Naive B cell (primary cell): ENCODE measurements around the gene DDTL. TPM values are rescaled to one million over a fixed set of nuclear protein-coding genes. Genes with fewer than 3 reads are reported as not detected.
A peak's percentile ranks its signal among the peaks of the same experiment; 100 is the strongest.
"Not testable (repeated sequence)": the region's sequence is repeated elsewhere in the genome, so short reads cannot be mapped to it uniquely, and the experiment has no call there.

Experiments used
- ATAC-seq, 2 donors: fragments of 150-1000 bp; cut with Tn5 transposase; 2 replicates each; pipeline ENCODE4 v1.10.0; 2021; ENCODE audit warnings: low read depth in 2 of 2, mild to moderate bottlenecking in 2 of 2, moderate library complexity in 2 of 2
- DNase-seq: peaks from one replicate; pipeline ENCODE4 v3.0.0; 2022
- H3K27ac Mint-ChIP-seq, 6 donors: one replicate each; pipeline ENCODE4 v1.8.0; 2020 to 2022; ENCODE audit warnings: mild to moderate bottlenecking in 6 of 6, mixed read lengths in 6 of 6, moderate library complexity in 5 of 6, inconsistent platforms in 2 of 6
- H3K27me3 Mint-ChIP-seq, 3 donors: one replicate each; pipeline ENCODE4 v1.8.0; 2021 to 2022; ENCODE audit warnings: mixed read lengths in 3 of 3, mild to moderate bottlenecking in 1 of 3
- H3K36me3 Mint-ChIP-seq, 2 donors: one replicate each; pipeline ENCODE4 v1.8.0; 2020 to 2022; ENCODE audit warnings: mixed read lengths in 2 of 2, inconsistent platforms in 1 of 2, mild to moderate bottlenecking in 1 of 2
- H3K4me1 Mint-ChIP-seq, 3 donors: one replicate each; pipeline ENCODE4 v1.8.0; 2020 to 2022; ENCODE audit warnings: mixed read lengths in 3 of 3, inconsistent platforms in 1 of 3, mild to moderate bottlenecking in 1 of 3, moderate library complexity in 1 of 3
- H3K4me3 Mint-ChIP-seq, 8 donors: one replicate each; pipeline ENCODE4 v1.8.0; 2020 to 2022; ENCODE audit warnings: mild to moderate bottlenecking in 8 of 8, mixed read lengths in 8 of 8, moderate library complexity in 8 of 8, inconsistent platforms in 2 of 8
- H3K9me3 Mint-ChIP-seq, 7 donors: one replicate each; pipeline ENCODE4 v1.8.0; 2020 to 2022; ENCODE audit warnings: mixed read lengths in 7 of 7, mild to moderate bottlenecking in 5 of 7, inconsistent platforms in 2 of 7, moderate library complexity in 1 of 7
- polyA plus RNA-seq, 6 donors: library from polyadenylated mRNA; unstranded; fragments of 300-500 nt; fragmentation: Illumina TruSeq; gene quantifications; one replicate each; pipeline ENCODE4 v1.2.3, GENCODE V29; 2021; ENCODE audit warnings: low read depth in 6 of 6

Gene DDTL
- polyA plus RNA-seq, result 1 to 10 TPM in 5 of 6 donors, under 1 TPM in 1; 0.89 to 5.3 (median 1.3) TPM

DNA sequence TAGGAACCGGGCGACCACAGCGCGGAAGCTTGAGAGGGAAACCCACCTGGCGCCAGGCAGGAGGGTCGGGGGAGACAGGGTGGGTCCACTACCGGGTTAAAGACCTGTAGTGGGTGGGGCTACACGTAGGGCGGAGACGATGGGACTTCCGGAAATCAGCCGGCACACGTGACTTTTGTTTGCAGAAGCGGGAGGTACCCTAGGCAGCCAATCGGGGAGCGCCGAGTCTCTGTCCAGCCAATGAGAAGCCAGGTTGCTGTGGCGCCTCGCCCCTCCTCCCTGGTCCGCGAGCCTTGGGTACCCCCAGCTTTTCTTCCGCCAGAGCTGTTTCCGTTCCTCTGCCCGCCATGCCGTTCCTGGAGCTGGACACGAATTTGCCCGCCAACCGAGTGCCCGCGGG lies at the start of gene DDTL:
Gene DDTL, plus strand, starts transcription at position 321 of the 400 bp plus-strand sequence. Its CDS starts 27 bp downstream, at position 348.
- H3K9me3 Mint-ChIP-seq, H3K27me3 Mint-ChIP-seq, DNase-seq, H3K4me3 Mint-ChIP-seq, H3K27ac Mint-ChIP-seq: not testable (repeated sequence)
- Mint-ChIP-seq H3K4me1 (peaks cover 16 to 26% (median 19%) of the 10 kb centered on the region in 3 donors), H3K36me3 (peaks cover 0 to 13% of the 10 kb centered on the region in 2 donors)
- ATAC-seq, result peak; percentile 94

DNA sequence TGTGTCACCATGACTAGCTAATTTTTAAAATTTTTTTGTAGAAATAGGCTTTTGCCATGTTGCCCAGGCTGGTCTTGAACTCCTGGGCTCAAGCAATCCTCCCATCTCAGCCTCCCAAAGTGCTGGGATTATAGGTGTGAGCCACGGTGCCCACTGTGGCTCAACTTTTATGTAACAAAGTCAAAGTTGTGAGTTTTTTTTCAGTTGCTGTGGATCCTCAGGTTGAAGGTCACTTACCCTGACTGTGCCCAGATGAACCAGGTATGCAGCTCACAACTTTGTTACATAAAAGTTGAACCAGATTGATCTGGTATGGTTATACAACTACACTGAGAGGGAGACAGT lies 46.4 kb upstream of the DDTL start:
- ATAC-seq, H3K4me3 Mint-ChIP-seq, H3K36me3 Mint-ChIP-seq, H3K4me1 Mint-ChIP-seq, DNase-seq, H3K27me3 Mint-ChIP-seq, H3K27ac Mint-ChIP-seq: not testable (repeated sequence)
- peaks cover 5 to 16% (median 9%) of the 10 kb centered on the region in 7 donors for H3K9me3 Mint-ChIP-seq

DNA sequence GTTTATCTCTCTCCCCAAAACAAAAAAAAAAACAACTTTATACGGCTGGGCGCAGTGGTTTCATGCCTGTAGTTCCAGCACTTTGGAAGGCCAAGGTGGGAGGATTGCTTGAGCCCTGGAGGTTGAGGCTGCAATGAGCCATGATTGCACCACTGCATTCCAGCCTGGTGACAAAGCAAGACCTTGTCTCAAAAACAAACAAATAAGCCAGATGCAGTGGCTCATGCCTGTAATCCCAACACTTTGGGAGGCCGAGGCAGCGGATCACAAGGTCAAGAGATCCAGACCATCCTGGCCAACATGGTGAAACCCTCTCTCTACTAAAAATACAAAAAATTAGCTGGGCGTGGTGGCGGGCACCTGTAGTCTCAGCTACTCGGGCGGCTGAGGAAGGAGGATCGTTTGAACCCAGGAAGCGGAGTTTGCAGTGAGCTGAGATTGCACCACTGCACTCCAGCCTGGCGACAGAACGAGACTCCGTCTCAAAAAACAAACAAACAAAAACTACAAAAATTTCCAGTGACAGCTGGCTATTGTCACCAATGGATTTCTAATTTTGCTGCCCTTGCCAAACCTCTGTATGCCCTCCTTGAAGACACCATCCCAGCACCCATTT lies 45.0 kb upstream of the DDTL start:
- H3K4me1 Mint-ChIP-seq, DNase-seq, H3K27me3 Mint-ChIP-seq, ATAC-seq, H3K4me3 Mint-ChIP-seq: not testable (repeated sequence)
- peak overlapping the region in 1 of 6 donors; percentile 80 for H3K27ac Mint-ChIP-seq
- H3K9me3 Mint-ChIP-seq, result peaks cover 5 to 23% (median 14%) of the 10 kb centered on the region in 7 donors
- H3K36me3 Mint-ChIP-seq, result peaks cover 4 to 15% of the 10 kb centered on the region in 2 donors

DNA sequence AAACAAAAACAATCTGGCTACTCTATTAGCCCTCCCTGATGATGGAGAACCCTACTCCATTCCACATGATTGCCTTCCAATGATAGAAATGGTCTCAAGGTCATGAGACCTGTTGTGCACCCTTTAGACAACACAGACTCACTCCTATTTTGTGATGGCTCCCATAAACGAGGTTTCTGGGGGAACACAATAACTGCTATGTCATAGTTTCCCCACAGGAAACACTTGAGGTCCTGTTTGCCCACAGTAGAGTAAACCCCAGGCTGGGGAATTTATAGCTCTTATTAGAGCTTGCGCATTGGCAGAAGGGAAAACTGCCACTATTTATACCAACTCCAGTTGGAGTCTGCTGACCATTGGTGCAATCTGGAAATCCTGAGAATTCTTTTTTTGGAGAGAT lies 43.8 kb upstream of the DDTL start:
- Mint-ChIP-seq H3K4me1 (peaks cover 0 to 3% (median under 1%) of the 10 kb centered on the region in 3 donors), H3K9me3 (peaks cover 5 to 25% (median 14%) of the 10 kb centered on the region in 7 donors), H3K27ac (no peak overlapping the region), H3K36me3 (peaks cover 4 to 15% of the 10 kb centered on the region in 2 donors), H3K4me3 (no peak overlapping the region), H3K27me3 (no peaks in the 10 kb centered on the region)
- ATAC-seq (no peak), DNase-seq (no peak)

DNA sequence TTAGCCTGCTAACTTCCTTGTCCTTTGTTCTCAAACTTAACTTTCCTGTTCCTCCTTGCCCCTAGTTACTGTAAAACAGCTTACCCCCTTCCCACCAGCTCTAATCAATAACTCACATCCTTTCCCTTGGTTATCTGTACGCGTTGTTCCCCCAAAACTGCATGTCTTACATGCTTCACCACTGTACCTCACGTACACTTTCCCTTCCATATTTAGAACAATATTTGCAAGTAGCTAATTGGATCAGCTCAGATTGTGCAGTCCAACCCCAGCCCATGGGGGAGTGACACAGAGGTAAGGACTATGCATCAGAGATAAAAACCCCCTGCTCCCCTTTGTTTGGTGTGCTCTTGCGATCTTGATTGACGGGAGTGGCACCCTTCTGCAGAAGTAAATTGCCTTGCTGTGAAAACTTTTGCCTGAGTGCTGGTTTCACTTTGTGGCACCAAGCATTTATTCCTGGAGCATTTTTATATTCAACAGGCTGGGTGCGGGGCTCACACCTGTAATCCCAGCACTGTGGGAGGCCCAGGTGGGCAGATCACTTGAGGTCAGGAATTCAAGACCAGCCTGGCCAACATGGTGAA lies 41.6 kb upstream of the DDTL start:
- H3K27me3 Mint-ChIP-seq, result no peaks in the 10 kb centered on the region
- no peak overlapping the region for H3K27ac Mint-ChIP-seq
- DNase-seq (no peak), ATAC-seq (no peak)
- H3K36me3 Mint-ChIP-seq, result peaks cover 13 to 15% of the 10 kb centered on the region in 2 donors
- peaks cover 10 to 19% (median 15%) of the 10 kb centered on the region in 3 donors for H3K4me1 Mint-ChIP-seq
- no peak overlapping the region for H3K4me3 Mint-ChIP-seq
- peaks cover 5 to 25% (median 14%) of the 10 kb centered on the region in 7 donors for H3K9me3 Mint-ChIP-seq

DNA sequence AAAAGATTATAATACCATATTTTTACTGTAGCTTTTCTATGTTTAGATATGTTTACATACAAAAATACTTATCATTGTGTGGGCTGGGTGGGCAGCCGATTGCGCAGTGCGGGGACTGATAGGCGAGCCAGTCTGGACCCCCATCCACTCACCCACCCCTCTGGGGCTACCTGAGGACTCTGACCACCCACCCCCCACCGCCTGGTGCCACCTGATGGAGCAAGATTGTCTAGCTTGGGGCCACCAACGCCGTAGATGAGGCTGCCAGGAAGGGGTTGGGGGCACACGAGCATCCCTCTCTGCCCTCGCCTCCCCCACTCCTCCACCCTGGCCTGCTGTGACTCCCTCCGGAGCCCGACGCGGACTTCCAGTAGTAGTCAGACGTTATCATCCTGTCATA lies 40.1 kb upstream of the DDTL start:
- no peak for ATAC-seq

DNA sequence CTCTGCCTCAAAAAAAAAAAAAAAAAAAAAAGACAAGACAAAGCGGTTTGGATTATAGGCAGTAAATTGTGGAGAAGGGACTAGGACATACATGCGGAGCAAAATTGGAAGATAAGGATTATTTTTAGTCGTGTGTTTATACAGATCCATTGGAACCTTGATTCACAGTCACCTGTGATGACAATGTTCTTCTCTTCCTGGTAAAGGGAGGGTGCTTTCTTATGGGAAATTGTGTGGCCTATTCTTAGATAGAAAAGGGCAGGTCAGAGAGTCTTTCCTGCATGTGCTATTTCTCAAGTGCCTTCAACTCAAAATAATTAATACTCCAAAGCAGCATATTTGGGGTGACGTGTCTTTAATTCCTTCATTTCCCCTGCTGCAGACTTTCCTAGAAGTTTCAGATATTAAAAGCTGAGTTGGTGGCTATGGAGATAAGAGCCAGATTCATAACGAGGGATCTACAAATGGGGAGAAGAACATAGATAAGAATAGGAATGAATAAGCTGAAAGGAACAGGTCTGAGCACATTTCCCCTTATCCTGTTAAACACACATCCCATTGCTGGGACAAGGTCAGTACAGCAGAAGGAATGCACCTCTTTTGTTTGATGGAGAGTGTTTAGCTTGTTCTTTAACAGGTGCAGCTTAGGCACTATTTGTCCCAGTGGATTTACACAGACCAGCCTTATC lies 28.2 kb upstream of the DDTL start:
- DNase-seq, result no peak
- no peaks in the 10 kb centered on the region for H3K9me3 Mint-ChIP-seq

More for the DNA sequence above, 40.1 kb upstream of the DDTL start:
- no peak for DNase-seq
- no peak overlapping the region for H3K27ac Mint-ChIP-seq
- H3K27me3 Mint-ChIP-seq, result no peaks in the 10 kb centered on the region
- peaks cover 10 to 26% (median 15%) of the 10 kb centered on the region in 3 donors for H3K4me1 Mint-ChIP-seq
- no peak overlapping the region for H3K4me3 Mint-ChIP-seq
- peaks cover 13 to 24% of the 10 kb centered on the region in 2 donors for H3K36me3 Mint-ChIP-seq
- H3K9me3 Mint-ChIP-seq, result peaks cover 9 to 29% (median 18%) of the 10 kb centered on the region in 7 donors

DNA sequence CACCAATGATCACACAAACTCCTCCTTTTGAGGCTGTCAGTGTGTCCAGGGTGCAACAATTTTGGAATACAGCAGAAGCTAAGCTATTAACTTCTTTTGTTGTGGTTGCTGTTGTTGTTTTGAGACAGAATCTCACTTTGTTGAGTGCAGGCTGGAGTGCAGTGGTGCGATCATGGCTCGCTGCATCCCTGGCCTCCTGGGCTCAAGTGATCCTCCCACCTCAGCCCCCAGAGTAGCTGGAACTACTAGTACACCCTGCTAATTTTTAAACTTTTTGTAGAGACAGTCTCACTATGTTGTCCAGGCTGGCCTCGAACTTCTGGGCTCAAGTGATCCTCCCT lies 27.7 kb upstream of the DDTL start:
- Mint-ChIP-seq H3K27me3 (no peaks in the 10 kb centered on the region), H3K4me1 (no peaks in the 10 kb centered on the region), H3K36me3 (no peaks in the 10 kb centered on the region), H3K27ac (no peak overlapping the region), H3K9me3 (no peaks in the 10 kb centered on the region), H3K4me3 (no peak overlapping the region)
- ATAC-seq (no peak), DNase-seq (no peak)

More for the DNA sequence above, 28.2 kb upstream of the DDTL start:
- Mint-ChIP-seq H3K4me1 (no peaks in the 10 kb centered on the region), H3K4me3 (no peak overlapping the region), H3K27ac (peak overlapping the region in 1 of 6 donors; percentile 12), H3K27me3 (no peaks in the 10 kb centered on the region), H3K36me3 (no peaks in the 10 kb centered on the region)
- no peak for ATAC-seq

DNA sequence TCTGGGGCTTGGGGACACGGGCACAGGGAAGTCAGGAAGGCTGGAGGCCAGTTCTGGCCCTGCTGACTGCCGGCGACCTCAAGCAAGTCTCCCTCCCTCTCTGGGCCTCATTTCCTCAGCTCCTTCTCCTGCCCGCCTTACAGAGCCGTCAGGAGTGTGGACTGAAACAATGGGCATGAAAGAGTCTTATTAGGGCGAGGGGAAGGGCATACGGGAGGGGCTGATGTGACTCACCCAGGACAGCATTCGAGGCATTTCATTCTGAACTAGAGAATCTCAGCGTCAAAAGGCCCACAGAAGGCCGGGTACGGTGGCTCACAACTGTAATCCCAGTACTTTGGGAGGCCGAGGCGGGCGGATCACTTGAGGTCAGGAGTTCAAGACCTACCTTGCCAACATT lies 26.5 kb upstream of the DDTL start:
- not testable (repeated sequence) for H3K9me3 Mint-ChIP-seq, DNase-seq, ATAC-seq, H3K27me3 Mint-ChIP-seq, H3K27ac Mint-ChIP-seq, H3K4me3 Mint-ChIP-seq, H3K4me1 Mint-ChIP-seq, H3K36me3 Mint-ChIP-seq

DNA sequence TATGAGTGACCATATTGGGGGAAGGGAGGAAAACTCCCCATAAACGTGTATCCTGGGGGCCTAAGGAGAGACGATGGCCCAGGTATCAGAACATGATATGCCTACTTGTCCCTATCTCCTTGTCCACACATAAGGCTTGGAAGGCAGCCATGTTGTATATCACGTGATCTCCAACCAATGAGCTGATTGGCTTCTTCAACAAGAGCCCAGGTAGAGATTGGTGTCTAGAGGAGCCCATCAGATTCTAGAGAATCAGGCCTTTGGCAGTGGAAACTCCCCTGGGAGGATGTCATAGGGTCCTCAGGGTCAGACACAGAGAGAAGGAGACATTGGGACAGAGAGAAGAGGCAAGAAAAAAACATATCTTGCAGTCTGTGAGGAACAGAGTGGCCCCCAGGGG lies 19.3 kb upstream of the DDTL start:
- H3K27me3 Mint-ChIP-seq, H3K4me3 Mint-ChIP-seq, H3K9me3 Mint-ChIP-seq, ATAC-seq, H3K4me1 Mint-ChIP-seq, H3K36me3 Mint-ChIP-seq, DNase-seq, H3K27ac Mint-ChIP-seq: not testable (repeated sequence)

DNA sequence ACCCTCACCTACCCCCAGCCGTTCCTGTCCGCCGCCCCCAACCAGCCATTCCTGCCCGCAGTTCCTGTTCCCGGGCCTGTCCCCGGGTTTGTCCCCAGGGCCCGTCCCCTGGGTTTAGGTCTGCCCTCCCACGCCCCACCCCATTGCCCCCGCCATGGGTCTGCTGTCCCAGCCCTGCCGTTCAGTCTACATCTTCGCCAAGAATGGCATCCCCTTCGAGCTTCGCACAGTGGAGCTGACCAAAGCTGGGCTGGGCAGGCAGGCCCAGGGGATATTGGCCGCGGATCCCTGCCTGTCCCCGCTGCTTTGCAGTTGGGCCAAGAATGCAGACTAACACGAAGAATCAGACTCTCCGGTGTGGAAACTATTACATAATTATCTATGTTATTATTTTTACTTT lies 16.9 kb upstream of the DDTL start:
- H3K36me3 Mint-ChIP-seq, DNase-seq: not testable (repeated sequence)

DNA sequence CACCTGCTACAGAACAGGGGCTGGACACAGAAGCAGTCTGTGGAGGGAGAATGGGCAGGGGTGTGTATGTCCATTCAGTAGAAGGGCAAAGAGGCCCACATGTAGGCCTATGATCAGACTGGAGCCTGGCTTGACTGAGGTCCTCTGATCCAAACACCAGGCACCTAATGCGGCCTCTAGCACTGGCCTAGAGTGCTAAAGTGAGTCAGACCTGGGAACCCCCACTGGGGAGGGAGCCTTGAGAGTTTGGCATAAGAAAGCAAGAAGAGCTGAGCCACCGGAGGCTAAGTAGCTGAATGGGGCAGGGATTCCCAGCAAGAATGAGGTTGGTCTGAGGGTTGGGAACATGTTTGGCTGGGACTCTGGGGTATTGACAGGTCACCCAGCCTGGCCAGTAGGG lies 15.3 kb upstream of the DDTL start:
- not testable (repeated sequence) for H3K27me3 Mint-ChIP-seq, H3K36me3 Mint-ChIP-seq, ATAC-seq, H3K4me1 Mint-ChIP-seq, DNase-seq, H3K4me3 Mint-ChIP-seq, H3K9me3 Mint-ChIP-seq
- H3K27ac Mint-ChIP-seq, result peak overlapping the region in 1 of 6 donors; percentile 88

More for the DNA sequence above, 16.9 kb upstream of the DDTL start:
- not testable (repeated sequence) for H3K4me1 Mint-ChIP-seq, H3K9me3 Mint-ChIP-seq, ATAC-seq, H3K27ac Mint-ChIP-seq, H3K27me3 Mint-ChIP-seq, H3K4me3 Mint-ChIP-seq

DNA sequence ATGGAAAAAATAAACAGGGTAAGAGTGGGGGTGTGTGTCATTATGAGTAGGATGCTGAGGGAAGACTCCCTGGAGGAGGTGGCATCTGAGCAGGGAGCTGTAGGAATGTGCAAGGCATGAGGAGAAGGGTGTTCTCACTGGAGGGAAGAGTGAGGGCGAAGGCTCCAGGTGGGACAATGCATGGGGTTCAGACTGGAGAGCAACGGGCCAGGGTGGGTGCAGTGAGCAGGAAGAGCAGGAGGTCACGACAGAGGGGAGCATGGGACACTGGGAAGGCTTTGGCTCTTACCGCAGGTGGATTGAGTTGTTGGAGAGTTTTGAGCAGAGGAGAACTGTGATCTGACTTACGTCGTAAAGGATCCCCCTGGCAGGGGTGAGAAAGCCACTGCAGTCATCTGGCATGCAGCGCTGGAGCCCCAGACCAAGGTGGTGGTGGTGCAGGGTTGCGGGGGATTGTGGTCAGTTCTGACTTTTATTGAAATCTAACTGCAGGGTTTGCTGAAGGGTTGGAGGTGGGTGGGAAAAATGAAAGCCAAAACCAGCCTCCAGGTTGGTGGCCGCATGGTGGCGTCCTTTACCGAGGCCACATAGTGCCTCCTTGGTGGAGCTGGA lies 13.8 kb upstream of the DDTL start:
- not testable (repeated sequence) for ATAC-seq, H3K27ac Mint-ChIP-seq, H3K4me3 Mint-ChIP-seq, H3K27me3 Mint-ChIP-seq, H3K36me3 Mint-ChIP-seq, H3K4me1 Mint-ChIP-seq, H3K9me3 Mint-ChIP-seq, DNase-seq

DNA sequence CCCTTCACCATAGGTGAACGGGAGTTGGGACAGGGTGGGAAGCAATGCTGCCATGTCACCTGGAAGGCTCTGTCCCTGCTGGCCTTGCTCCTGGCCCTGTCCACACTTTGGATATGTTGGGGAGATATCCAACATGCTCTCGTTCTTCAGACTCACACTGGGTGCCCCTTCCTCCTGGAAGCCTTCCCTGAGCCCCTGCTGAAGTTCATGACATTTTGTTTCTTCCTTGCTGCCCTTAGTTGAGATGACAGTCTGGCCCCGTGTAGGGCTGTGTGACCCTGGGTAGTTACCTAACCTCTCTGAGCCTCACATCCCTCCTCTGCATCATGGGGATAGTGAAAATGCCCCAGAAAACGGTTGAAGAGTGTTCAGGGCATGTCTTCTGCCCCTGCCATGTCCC lies 13.2 kb upstream of the DDTL start:
- not testable (repeated sequence) for H3K4me3 Mint-ChIP-seq, H3K27ac Mint-ChIP-seq, H3K36me3 Mint-ChIP-seq, H3K9me3 Mint-ChIP-seq, DNase-seq, H3K27me3 Mint-ChIP-seq, ATAC-seq, H3K4me1 Mint-ChIP-seq
